ENCODE measurements around the gene MAGEA9.
"Not testable (repeated sequence)": the region's sequence is repeated elsewhere in the genome, so short reads cannot be mapped to it uniquely, and the experiment has no call there.

The MAGEA9 gene

GRCh38 chrX:149781727-149782126 is at the start of gene MAGEA9:
TSS of gene MAGEA9 (plus strand) at chrX:149781930. CDS start at chrX:149786211, 4,281 bp downstream.
- DNase-seq: not testable (repeated sequence)

- not testable (repeated sequence) for DNase-seq
Observed at GRCh38 chrX:149742269-149742668, 39.5 kb upstream of the MAGEA9 start.

- DNase-seq: not testable (repeated sequence)
Observed at GRCh38 chrX:149746390-149747007, 35.2 kb upstream of the MAGEA9 start.

GRCh38 chrX:149757206-149758067 is 24.3 kb upstream of the MAGEA9 start:
- DNase-seq: no peak

- DNase-seq: no peak
Observed at GRCh38 chrX:149758068-149758714, 23.5 kb upstream of the MAGEA9 start.

- not testable (repeated sequence) for DNase-seq
Observed at GRCh38 chrX:149758715-149759078, 23.0 kb upstream of the MAGEA9 start.

GRCh38 chrX:149759824-149760223 is 21.9 kb upstream of the MAGEA9 start:
- DNase-seq: no peak

- DNase-seq: no peak
Observed at GRCh38 chrX:149760965-149761364, 20.8 kb upstream of the MAGEA9 start.

- not testable (repeated sequence) for DNase-seq
Observed at GRCh38 chrX:149761858-149762674, 19.7 kb upstream of the MAGEA9 start.

GRCh38 chrX:149762696-149763614 is 18.8 kb upstream of the MAGEA9 start:
- DNase-seq: no peak

- DNase-seq: not testable (repeated sequence)
Observed at GRCh38 chrX:149770344-149770743, 11.4 kb upstream of the MAGEA9 start.

- not testable (repeated sequence) for DNase-seq
Observed at GRCh38 chrX:149773026-149773425, 8.7 kb upstream of the MAGEA9 start.

GRCh38 chrX:149773768-149774167 is 8.0 kb upstream of the MAGEA9 start, which contains the start of gene HSFX1:
TSS of gene HSFX1 (plus strand) at chrX:149774068. CDS start at chrX:149774682, 614 bp downstream.
- not testable (repeated sequence) for DNase-seq

- DNase-seq: not testable (repeated sequence)
Observed at GRCh38 chrX:149777999-149778398, 3.7 kb upstream of the MAGEA9 start.

- not testable (repeated sequence) for DNase-seq
Observed at GRCh38 chrX:149795531-149795930, 13.8 kb downstream of the MAGEA9 start.

GRCh38 chrX:149799095-149799714 is 17.5 kb downstream of the MAGEA9 start:
- DNase-seq: no peak

GRCh38 chrX:149799938-149800337 is 18.2 kb downstream of the MAGEA9 start:
- DNase-seq: no peak

- no peak for DNase-seq
Observed at GRCh38 chrX:149803458-149804062, 21.8 kb downstream of the MAGEA9 start.

- DNase-seq: no peak
Observed at GRCh38 chrX:149804102-149804501, 22.4 kb downstream of the MAGEA9 start.

GRCh38 chrX:149807747-149808458 is 26.2 kb downstream of the MAGEA9 start:
- no peak for DNase-seq
